Tibial nerve (tissue), 3 donors: Measurements from ENCODE around the gene ZNF554.

Source experiments
- CTCF ChIP-seq, 5 experiments: fragments of 200-600 bp in 3 of 5; fragments of 450-650 bp in 2 of 5; sonication (generic) in 3 of 5; IDR thresholded peaks; one replicate each; pipeline ENCODE4 v1.5.1; 2016 to 2019; ENCODE audit warnings: antibody characterized with exemption in 5 of 5, mild to moderate bottlenecking in 3 of 5, moderate library complexity in 2 of 5
- POLR2A ChIP-seq, 2 donors: fragments of 450-650 bp; IDR thresholded peaks; one replicate each; pipeline ENCODE4 v1.6.1; 2017; ENCODE audit warnings: antibody characterized with exemption in 2 of 2, mild to moderate bottlenecking in 2 of 2, moderate library complexity in 2 of 2

GRCh38 chr19:2793126-2793525 is 26.5 kb upstream of the ZNF554 start:
- TF ChIP-seq POLR2A (IDR thresholded peaks at IDR 0.05) (no peak), CTCF (IDR thresholded peaks at IDR 0.05) (no peak)
